ENCODE measurements around the gene F12. TPM values are rescaled to one million over a fixed set of nuclear protein-coding genes. Genes with fewer than 3 reads are reported as not detected.
A peak's percentile ranks its signal among the peaks of the same experiment; 100 is the strongest.
"Not testable (repeated sequence)": the region's sequence is repeated elsewhere in the genome, so short reads cannot be mapped to it uniquely, and the experiment has no call there.

The F12 gene
- total RNA-seq, 1 donor from 2014 or later, result not detected

DNA sequence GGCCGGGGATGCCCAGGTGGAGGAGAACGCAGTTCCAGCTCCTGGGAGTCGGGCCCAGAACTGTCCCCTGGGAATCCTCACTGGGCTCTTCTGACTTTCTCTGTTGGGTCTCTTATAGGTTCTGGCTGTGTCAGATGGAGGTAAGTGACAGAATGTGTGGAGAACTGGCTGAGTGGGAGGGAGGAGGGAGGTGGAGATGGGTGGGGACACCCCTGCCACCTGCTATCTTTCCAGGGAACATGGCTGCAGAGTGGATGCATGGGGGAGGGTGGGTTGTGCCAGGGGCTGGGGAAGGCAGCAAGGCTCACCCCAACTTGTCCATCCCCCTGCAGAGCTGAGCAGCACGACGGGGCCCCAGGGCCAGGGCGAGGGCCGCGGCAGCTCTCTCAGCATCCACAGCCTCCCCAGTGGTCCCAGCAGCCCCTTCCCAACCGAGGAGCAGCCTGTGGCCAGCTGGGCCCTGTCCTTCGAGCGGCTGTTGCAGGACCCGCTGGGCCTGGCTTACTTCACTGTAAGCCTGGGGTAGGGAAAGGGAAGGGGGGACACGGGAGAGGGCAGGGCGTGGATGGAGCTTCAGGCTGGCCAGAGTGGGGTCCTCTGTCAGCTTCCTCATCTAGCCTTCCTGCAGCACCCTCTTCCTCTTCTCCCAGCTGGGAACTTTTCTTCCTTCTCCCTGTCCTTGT, 43.4 kb downstream of the F12 start:
- ATAC-seq (ENCODE audit: poor library complexity) (no peak), DNase-seq (no peak)
- intact Hi-C loops (cut with DNase I), result no loop called here

DNA sequence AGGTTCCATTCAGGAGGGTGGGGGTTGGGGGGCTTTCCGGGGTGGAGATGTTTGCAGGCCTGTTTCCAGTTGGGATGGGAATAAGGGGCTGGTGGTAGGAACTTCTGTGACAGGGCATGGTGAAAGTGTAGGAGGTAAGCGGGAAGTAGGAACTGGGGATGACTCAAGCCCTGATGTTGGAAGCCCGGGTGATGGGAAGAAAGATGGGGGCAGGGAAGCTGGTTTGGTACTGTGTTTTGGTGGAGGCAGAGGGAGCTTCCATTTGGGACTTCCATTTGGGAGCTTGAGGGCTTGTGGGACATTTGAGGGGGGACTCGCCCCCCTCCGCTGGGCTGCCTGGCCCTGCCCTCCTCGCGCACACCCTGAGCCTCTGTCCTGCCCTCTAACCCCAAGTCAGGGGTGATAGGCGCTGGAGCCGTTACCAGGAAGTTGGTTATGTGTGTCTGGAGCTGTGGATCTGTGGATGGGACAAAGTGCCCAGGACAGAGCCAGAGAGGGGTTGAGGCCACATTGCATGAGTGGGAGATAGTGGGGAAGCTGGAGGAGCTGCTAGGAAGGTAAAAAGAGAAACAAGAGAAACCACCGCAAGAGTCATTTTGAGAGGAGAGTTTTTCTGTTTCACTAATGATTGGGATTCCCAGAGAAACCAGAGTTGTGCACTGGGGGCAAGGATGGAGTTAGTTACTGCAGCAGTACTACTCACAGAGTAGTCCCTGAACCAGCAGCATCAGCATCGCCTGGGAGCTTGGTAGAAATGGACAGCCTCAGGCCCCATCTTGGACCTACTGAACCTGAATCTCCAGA, 45.0 kb downstream of the F12 start:
- ATAC-seq (ENCODE audit: poor library complexity), result no peak
- DNase-seq, result peak; percentile 14
- intact Hi-C loops (cut with DNase I), result no loop called here

- intact Hi-C loops (cut with DNase I), result no loop called here
- DNase-seq (no peak), ATAC-seq (ENCODE audit: poor library complexity) (no peak)
Measured at GRCh38 chr5:177363565-177363964, 45.8 kb downstream of the F12 start.

DNA sequence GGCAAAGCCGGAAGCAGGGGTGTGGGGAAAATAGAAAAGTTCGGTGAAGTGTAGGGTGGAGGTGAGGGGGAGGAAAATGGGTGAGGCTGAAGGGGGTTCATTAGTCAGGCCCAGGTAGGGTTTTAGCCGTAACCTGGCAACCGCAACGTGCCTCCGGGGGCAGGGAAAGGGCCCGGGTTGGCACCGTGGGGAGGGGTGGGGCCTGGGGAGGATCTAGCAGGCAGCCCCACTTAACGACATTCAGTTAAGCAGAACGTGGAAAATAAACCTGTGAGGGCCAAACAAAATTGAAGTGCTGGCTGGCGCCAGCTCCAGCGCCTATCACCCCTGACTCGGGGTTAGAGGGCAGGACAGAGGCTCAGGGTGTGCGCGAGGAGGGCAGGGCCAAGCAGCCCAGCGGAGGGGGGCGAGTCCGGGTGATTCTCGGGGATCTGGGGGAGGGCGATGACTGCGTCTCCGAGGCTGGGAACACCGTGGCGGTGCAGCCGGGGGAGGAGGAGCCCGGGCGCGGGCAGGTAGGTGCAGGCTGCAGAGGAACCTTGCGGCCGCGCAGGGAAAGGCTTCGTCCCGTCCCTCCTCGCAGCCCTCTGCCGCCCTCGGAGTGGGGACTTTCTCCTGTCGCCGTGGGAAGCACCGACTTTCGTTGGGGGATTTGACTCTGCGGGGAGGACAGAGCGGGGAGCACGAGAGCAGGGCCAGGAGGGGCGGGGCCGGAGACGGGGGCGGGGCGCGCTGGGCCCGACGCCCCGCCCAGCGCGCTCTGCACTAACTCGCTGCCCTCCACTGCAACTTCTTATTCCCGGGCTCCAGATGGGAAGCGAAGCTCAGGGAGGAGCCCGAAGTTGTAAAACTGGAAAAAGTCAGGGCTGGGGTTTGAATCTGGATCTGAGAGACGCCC, 46.5 kb downstream of the F12 start:
- ATAC-seq (ENCODE audit: poor library complexity) (peak; percentile 67), DNase-seq (peak; percentile 76)
- intact Hi-C loops (cut with DNase I), result no loop called here

GRCh38 chr5:177362292-177362609, 47.1 kb downstream of the F12 start:
- intact Hi-C loops (cut with DNase I), result no loop called here
- ATAC-seq (ENCODE audit: poor library complexity), result no peak
- DNase-seq, result no peak

DNA sequence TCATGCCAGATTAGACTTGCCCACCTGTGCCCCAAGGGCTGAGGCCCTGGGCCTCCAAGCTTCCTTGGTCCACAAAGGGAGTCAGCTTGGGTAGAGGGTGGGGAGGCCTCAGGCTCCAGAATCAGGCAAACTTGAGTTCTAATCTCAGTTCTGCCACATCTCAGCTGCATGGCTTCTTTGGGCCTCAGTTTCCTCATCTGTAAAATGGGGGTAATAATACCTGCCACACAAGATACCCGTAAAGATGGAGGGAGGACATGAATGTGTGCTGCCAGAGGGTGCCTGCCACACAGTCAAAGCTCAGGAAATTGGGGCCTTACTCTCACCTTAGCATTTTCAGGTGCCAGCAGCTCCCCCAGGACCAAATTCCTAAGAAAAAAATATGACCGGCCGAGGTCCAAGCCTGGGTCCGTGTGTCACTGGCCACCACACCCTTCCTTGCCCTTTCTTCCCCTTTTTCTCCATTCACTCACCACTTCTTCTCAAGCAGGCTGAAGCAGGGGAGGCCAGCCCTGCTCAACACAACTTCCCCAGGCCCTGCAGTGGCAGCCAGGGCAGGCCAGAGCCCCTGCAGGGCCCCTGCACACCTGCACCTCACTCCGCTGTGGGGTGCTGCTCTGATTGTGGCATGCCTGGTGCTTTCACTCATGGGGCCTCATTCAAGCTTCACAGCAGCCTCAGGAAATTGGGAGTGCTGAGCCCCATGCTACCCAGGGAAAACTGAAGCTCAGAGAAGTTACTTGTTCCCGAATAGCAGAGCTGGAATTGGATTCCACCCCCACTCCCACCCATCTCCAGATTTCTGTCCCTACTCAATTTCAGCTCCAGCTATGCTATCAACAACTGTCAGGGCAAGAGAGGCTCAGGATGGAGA, 47.7 kb downstream of the F12 start:
- ATAC-seq (ENCODE audit: poor library complexity), result no peak
- no peak for DNase-seq
- intact Hi-C loops (cut with DNase I), result no loop called here

- DNase-seq; intact Hi-C loops (cut with DNase I); ATAC-seq (ENCODE audit: poor library complexity): not testable (repeated sequence)
Measured at GRCh38 chr5:177360740-177361139, 48.6 kb downstream of the F12 start.

DNA sequence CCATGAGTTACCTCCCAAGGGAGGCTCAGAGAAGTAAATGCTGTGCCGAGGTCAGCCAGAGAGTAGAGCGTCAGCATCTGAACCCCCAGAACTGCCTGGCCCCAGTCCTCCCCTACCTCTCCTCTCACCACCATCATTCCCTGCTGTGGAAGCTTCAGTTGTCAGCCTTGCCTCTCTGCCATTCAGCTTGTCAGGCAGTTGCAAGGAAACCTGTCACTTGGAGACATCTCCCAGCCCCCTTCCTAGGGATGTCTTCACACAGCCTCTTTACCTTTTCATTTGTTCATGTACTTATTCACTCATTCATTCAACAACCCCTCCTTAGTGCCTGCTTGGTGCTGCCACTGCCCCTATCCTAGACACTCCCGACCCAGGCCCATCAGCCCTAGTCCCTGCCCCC, 49.5 kb downstream of the F12 start:
- DNase-seq, result no peak
- ATAC-seq (ENCODE audit: poor library complexity), result no peak
- intact Hi-C loops (cut with DNase I), result no loop called here

DNA sequence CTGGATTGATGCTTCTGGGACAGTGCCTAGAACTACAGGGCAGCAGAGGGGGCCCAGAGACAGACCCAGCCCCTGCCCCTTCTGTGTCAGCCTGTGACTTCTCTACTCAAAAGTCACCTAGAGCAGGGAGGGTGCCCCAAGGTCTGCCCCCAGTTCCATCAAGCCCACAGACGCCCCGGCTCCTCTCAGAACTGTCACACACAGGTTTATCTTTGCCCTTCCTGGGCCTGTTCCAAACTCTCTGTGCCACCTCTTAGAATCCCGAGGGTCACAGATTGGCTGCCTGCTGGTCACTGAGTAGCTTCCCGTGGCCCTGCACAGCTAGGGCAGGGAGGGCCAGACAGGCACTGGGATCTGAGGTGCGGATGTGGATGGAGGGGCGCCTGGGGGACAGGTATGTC, 49.9 kb downstream of the F12 start:
- ATAC-seq (ENCODE audit: poor library complexity), result no peak
- intact Hi-C loops (cut with DNase I), result no loop called here

DNA sequence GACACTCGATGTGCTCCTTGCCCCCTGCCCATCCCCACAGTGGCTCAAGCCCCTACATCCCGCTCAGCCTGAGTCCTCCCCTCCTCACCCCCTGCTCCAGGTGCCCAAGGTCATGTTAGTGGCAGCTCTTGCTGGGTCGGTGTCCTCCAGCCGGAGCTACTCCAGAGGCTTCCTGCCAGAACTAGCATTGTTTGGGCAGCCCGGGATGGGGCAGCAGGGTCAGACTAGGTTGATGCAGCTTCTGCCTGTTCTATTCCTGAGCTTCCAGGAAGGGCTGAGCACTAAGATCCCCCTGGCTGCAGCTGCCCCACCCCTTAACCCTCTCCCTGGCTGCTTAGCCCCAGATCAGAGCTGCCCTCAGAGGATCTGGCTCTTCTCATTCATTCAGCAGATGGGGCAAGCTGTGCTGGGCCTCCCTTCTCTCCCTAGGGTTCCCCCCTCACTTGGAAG, 51.0 kb downstream of the F12 start:
- peak; percentile 33 for ATAC-seq (ENCODE audit: poor library complexity)

More for the DNA sequence above, 49.9 kb downstream of the F12 start:
- DNase-seq, result peak; percentile 32

GRCh38 chr5:177357459-177358351, 51.7 kb downstream of the F12 start, which contains the start of gene RGS14:
TSS of gene RGS14 (plus strand) at chr5:177357924. CDS start at chr5:177358025, 101 bp downstream.
- DNase-seq (peak; percentile 78), ATAC-seq (ENCODE audit: poor library complexity) (peak; percentile 70)
- intact Hi-C loops (cut with DNase I), result no loop called here

More for the DNA sequence above, 51.0 kb downstream of the F12 start:
- DNase-seq, result peak; percentile 52
- intact Hi-C loops (cut with DNase I), result no loop called here

- intact Hi-C loops (cut with DNase I), result no loop called here
- no peak for ATAC-seq (ENCODE audit: poor library complexity)
- peak; percentile 30 for DNase-seq
Measured at GRCh38 chr5:177357146-177357458, 52.3 kb downstream of the F12 start.

- ATAC-seq (ENCODE audit: poor library complexity) (no peak), DNase-seq (no peak)
- intact Hi-C loops (cut with DNase I), result no loop called here
Measured at GRCh38 chr5:177356746-177357145, 52.6 kb downstream of the F12 start.

DNA sequence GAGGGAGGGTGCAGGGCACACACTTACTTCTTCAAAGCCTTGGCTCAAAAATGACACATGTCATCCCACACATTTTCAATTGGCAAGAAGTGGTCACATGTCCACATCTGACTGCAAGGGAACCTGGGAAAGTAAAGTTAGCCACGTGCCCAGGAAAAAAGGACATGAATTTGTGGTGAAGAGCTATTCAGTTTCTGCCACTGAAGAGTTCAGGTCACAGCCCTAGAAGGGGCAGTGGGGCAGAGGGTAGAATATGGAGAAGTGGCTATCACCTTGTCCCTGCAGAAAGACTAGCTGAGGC, 53.5 kb downstream of the F12 start:
- peak; percentile 6 for DNase-seq
- ATAC-seq (ENCODE audit: poor library complexity), result no peak
- intact Hi-C loops (cut with DNase I), result no loop called here

DNA sequence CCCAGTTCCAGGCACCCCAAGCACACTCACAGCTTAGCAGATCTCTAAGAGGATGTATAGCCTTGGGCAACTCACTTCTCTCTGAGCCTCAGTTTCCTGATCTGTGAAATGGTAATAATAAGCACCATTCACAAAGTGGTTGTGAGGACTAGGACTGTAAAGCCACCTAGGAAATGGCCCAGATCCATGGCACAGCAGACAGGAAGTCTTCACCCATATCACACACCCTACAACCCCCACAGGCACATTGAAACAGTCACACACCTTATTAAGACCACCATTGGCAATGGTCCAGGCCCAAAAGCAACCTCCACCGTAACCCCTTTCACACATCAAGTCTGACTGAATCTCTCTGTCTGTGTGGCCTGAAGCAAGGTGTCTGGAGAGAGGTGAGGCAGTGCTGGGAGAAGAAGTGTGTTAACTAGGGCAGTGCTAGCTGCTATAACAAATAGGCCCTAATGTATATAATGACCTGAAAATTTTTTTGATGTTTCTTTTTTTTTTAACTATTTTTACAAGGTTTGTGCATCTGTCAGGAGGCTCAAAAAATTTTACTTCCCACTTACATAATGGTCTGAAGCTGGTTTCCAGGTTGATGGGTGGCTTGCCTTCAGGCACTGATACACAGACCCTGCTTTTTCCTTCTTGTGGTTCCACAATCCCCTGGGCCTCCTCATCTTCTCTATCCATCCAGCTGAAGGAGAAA, 54.0 kb downstream of the F12 start:
- intact Hi-C loops (cut with DNase I), result no loop called here
- ATAC-seq (ENCODE audit: poor library complexity), result no peak
- DNase-seq, result no peak

- DNase-seq (peak; percentile 13), ATAC-seq (ENCODE audit: poor library complexity) (no peak)
- intact Hi-C loops (cut with DNase I), result no loop called here
Measured at GRCh38 chr5:177354711-177355110, 54.7 kb downstream of the F12 start.

DNA sequence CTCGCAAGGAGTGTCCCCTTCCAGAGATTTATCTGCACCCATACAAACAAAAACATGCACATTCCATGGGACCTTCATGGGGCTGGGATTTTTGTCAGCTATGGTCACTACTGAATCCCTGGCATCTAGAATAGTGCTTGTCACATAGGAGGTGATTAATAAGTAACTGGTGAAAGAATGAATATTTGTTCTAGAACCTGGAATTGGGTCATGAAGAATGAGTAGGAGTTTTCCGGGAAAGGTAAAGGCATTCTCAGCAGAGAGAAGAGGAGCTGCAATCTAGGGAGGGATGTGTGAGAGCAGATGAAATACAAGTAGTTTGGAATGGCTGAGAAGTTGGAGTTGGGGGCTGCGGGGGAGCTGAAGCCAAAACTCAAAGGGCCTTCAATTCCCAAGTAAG, 55.1 kb downstream of the F12 start:
- DNase-seq (no peak), ATAC-seq (ENCODE audit: poor library complexity) (no peak)
- intact Hi-C loops (cut with DNase I), result no loop called here

All from Right ventricle myocardium superior (tissue), 1 donor.